Dermis blood vessel endothelial cell (primary cell): Measurements from ENCODE around the gene SLC9A3. TPM values are rescaled to one million over a fixed set of nuclear protein-coding genes. Genes with fewer than 3 reads are reported as not detected.

Experiments
- DNase-seq: peaks from one replicate; pipeline ENCODE4 v3.0.0; 2010
- total RNA-seq: library from RNA; depleted of rRNA; stranded (reverse); fragments of >200 nt; gene quantifications from 2 replicates; pipeline ENCODE4 v1.2.3, GENCODE V29; 2014

The SLC9A3 gene
- total RNA-seq, 1 donor from 2014 or later, result 1.5 TPM

GRCh38 chr5:440401-441201 is 83.6 kb downstream of the SLC9A3 start:
- no peak for DNase-seq

- no peak for DNase-seq
Measured at GRCh38 chr5:439636-440035, 84.6 kb downstream of the SLC9A3 start.

DNA sequence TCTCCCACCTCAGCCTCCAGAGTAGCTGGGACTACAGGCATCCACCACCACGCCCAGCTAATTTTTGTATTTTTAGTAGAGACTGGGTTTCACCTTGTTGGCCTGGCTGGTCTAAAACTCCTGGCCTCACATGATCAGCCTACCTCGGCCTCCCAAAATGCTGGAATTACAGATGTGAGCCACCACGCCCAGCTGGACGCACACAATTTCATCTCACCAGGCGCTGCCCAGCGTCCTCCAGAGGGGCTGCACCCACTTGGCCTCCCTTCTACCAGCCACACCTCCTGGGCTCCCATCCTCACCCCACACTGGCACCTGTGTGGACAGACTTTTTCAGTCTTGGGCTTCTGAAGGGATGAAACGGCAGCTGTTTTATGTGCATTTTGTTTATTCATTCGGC is 85.1 kb downstream of the SLC9A3 start:
- no peak for DNase-seq

DNA sequence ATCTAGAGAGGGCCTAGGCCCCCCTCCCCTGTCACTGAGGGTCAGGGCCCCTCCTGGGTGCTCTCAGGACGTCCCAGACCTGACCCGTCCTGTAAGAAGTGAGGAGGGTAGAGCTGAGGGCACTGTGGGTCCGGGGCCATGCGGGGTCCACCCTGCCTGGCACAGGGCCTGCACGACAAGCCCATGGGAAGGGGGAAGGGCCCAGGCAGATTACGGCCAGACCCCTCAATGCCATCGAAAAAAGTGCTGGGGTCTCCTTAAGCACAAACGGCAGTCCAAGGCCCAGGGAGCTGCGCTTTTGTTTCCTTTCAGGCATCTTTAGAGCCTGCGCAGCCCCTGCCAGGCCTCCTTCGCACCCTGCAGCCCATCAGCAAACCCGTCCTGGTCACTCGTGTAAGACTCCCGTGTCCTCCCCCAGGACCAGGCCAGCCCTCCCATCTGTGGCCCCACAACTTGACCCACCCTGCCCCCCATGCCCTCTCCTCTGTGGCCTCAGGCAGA is 85.7 kb downstream of the SLC9A3 start:
- no peak for DNase-seq

DNA sequence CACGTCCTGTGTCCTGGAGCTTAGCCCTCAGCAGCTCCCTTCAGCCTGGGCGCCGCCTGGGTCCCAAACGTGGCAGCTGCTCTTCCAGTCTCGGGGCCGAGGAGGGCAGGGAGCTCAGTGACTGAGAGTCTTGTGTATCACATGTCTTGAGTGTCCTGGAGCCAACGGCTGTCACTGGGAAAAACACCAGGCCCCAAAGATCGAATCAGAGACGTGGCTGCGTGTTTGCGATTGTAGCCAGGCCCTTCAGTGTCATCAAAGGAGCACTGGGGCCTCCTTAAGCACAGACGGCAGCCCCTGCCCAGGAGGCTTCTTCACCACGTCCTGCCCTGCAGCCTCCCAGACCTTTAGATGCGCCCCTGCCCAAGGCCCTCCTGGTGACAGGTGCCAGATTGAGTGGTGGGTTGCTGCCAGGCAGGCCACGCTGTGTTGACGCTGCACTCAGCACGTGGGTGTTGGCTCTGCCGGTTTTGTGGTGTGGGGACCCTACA is 86.9 kb downstream of the SLC9A3 start:
- DNase-seq, result no peak

GRCh38 chr5:436641-436975 is 87.6 kb downstream of the SLC9A3 start:
- DNase-seq, result no peak

DNA sequence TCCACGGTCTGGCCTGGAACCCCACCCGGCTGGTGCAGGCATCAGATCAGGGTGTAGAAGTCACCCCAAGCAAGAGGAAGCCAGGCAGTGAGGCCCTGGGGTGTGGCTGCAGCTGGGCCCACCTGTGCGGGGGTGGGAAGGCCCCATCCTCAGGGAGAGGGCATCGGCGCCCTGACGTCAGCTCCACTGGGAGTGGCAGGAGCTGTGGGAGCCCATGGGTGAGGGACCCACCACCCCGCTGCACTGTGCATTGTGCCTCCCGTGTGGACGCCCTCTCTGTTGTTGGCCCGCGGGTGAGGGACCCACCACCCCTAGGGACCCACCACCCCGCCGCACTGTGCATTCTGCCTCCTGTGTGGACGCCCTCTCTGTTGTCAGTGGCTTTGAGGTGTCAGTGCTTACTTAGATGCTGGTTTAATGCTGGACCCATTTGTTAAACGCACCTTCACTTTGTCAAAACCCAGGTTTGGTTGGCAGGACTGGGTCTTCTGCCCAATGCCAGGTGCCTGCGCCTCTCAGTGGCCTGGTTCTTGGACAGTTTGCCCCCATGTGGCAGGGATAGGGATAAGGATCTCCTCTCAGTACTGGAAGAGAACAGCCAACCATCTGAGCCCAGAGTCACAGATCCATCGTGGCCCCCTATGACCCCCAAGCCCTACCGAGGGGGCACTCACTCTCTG is 88.1 kb downstream of the SLC9A3 start:
- DNase-seq, result peak; percentile 61

- no peak for DNase-seq
Measured at GRCh38 chr5:435156-435790, 89.0 kb downstream of the SLC9A3 start.

- no peak for DNase-seq
Measured at GRCh38 chr5:434443-435146, 89.7 kb downstream of the SLC9A3 start.

DNA sequence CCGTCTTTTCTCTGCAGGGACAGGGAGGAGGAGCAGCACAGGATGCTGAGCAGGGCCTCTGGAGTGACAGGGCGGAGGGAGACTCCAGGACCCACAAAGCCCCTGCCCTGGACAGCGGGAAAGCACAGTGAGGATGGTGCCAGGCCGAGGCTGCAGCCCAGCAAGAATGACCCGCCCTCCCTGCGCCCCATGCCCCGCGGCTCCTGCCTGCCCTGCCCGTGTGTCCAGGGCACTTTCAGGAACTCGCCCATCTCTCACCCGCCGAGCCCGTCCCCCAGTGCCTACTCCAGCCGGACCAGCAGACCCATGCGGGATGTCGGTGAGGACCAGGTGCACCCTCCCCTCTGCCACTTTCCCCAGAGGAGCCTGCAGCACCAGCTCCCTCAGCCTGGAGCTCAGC is 90.4 kb downstream of the SLC9A3 start:
- DNase-seq, result no peak

- DNase-seq, result no peak
Measured at GRCh38 chr5:432928-433791, 91.1 kb downstream of the SLC9A3 start.

GRCh38 chr5:432201-432927 is 91.9 kb downstream of the SLC9A3 start:
- no peak for DNase-seq

- no peak for DNase-seq
Measured at GRCh38 chr5:431711-432050, 92.6 kb downstream of the SLC9A3 start.

- peak; percentile 81 for DNase-seq
Measured at GRCh38 chr5:431001-431710, 93.1 kb downstream of the SLC9A3 start.

DNA sequence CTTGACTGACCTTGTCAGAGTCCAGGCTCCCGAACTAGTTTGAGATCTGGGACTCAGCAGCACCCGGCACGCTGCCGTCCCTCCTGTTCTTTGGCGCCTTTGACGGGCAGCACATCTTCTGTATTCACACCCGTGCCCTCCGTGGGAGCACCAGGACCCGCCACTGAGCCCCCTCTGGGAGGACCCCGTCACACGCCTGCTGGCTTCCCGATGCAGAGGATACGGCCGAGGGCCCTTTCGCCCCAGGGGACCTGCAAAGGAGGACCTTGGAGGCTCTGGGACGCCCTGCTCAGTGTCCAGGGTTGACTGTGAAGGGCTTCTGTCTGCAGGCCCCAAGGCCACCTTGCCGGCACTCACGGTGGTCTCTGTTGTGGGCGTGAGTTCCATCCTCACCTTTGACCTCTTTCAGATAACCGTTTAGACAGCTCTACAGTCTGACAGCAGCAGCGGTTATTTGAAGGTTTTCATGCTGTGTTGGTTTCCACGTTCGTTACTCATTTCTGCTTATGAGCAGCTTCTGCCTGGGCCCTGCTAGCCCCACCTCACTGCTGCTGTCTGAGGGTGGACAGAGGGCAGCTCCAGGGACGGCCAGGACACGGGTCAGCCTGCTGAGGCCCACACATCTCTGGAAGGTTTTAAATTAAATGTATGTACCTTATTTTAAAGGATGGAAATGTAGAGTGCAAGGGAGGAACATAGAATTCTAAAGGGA is 93.9 kb downstream of the SLC9A3 start:
- no peak for DNase-seq

- no peak for DNase-seq
Measured at GRCh38 chr5:429453-430188, 94.6 kb downstream of the SLC9A3 start.

DNA sequence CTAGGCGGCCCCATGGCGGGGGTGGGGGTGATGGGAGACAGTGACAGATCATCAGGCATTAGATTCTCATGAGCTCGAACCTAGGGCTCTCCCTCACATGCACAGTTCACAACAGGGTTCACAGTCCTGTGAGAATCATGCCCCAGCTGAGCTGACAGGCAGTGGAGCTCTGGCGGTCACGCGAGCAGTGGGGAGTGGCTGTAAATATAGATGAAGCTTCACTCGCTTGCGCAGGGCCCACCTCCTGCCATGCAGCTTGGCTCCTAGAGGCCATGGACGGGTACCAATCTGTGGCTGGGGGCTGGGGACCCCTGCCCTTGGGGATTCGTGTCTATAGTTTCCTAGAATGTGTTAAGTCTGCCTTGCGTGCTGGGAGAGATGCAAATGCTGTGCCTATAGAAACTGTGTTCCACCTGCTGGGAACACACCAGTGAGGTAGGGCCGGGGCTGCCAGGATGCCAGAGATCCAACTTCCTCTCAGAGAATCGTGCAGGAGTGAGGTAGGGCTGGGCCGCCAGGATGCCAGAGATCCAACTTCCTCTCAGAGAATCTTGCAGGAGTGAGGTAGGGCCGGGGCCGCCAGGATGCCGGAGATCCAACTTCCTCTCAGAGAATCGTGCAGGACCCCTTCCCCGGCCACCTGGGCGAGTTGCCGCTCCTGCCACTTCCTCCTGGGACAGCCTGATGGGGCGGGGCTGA is 95.3 kb downstream of the SLC9A3 start:
- DNase-seq, result no peak

DNA sequence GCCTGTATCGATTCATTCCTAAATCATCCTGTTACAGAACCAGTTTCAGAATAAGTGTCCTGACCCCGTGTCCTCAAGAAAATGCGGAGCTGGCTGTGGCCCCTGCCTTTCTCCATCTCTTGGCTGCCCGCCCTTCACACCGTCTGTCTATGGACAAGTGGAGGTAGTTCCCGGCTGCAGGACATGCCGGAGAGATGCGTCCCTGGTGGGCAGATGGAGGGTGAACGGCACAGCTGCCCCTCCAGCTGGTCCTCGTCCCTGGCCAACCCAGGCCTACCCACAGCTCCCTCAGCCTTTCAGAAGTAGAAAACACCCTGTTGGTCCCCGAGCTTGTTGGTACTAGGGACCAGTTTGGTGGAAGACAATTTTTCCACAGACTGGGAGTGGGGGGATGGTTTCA is 96.0 kb downstream of the SLC9A3 start:
- DNase-seq, result no peak
